ENCODE results near the gene STARD9. TPM values are rescaled to one million over a fixed set of nuclear protein-coding genes. Genes with fewer than 3 reads are reported as not detected.

Gene STARD9
- 10 to 100 TPM; 10.4 to 11.0 TPM for total RNA-seq

GRCh38 chr15:42575188-42576039 is at the start of gene STARD9:
Gene STARD9, plus strand, starts transcription at chr15:42575606. Its CDS starts 110 bp downstream, at chr15:42575716.

GRCh38 chr15:42548249-42549031 is 27.0 kb upstream of the STARD9 start, which contains the start of the genes HAUS2 and LRRC57:
Gene HAUS2, plus strand, starts transcription at chr15:42548838. Its CDS starts 35 bp downstream, at chr15:42548873.
Gene LRRC57, minus strand, starts transcription at chr15:42548793. Its CDS starts 359 bp downstream, at chr15:42548434.

DNA sequence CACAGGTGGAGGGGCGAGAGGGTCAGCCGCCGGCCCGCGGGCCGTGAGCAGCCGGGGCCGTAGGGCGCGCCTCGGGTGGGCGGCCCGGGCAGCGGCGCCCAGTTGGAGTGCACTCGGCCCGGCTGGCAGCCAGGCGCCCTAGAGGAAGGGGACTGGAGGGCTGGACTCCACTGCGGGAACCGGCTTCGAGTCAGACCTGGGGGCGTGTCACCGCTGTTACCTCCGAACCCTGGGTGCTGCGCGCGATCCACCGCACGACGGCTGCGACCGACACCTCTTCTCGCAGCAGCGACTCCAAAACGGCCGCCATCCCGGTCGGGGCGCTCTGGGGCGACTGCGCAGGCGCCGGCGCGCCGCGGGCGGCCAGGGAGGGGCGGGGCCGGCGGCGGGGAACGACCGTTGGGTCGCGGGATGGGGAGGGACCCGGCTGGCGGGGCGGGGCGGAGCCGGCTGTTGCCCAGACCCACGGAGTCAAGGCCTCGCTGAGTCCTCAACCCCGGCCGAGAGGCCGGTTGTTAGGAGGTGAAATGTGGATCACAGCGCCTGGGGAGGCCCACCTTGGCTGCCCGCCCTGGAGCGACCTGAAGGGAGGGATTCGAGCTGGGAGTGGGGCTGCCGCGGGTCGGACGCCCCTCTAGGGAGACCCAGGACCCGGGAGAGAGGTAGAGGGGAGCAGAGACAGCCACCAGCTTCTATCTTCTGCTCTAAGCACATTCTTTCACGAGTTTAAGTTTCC is 161.6 kb downstream of the STARD9 start, which contains the start of gene CDAN1:
TSS of gene CDAN1 (minus strand) at position 336 of the 736 bp plus-strand sequence. CDS start at position 310, 26 bp downstream.

Other genes starting within 250 kb of the STARD9 start
- gene CAPN3, start 216.1 kb upstream of the STARD9 start, total RNA-seq, result 1 to 10 TPM; 5.6 to 6.2 TPM
- gene ZNF106, start 84.5 kb upstream of the STARD9 start, total RNA-seq, result 10 to 100 TPM; 41.8 to 42.5 TPM
- 10 to 100 TPM; 54.2 to 56.8 TPM for gene SNAP23, start 80.0 kb upstream of the STARD9 start, total RNA-seq
- 10 to 100 TPM; 15.5 to 18.2 TPM for gene LRRC57, start 26.8 kb upstream of the STARD9 start, total RNA-seq
- gene HAUS2, start 26.8 kb upstream of the STARD9 start, total RNA-seq, result 10 to 100 TPM; 28.9 to 31.5 TPM
- 10 to 100 TPM; 19.6 to 24.8 TPM for gene CDAN1, start 161.5 kb downstream of the STARD9 start, total RNA-seq

Data from activated naive CD4-positive, alpha-beta T cell treated with anti-CD3 and anti-CD28 coated beads, Interleukin-2, amount 10 ng/mL, durations not matched to agents 5 hours and 36 hours (primary cell).